Neural crest cell (in vitro differentiated cells): ENCODE measurements around the gene SUPT6H. TPM values are rescaled to one million over a fixed set of nuclear protein-coding genes. Genes with fewer than 3 reads are reported as not detected.

Experiments used
- DNase-seq: peaks from one replicate; pipeline ENCODE4 v3.0.0; 2021; ENCODE audit warnings: low read depth, mixed read lengths, low spot score
- H3K27ac Mint-ChIP-seq: one replicate; pipeline ENCODE4 v1.8.0; 2021; ENCODE audit warnings: mild to moderate bottlenecking, mixed read lengths; ENCODE audit not compliant: unreplicated experiment
- H3K27me3 Mint-ChIP-seq: 2 replicates; pipeline ENCODE4 v1.8.0; 2021; ENCODE audit warnings: low read depth, mild to moderate bottlenecking, mixed read lengths
- H3K36me3 Mint-ChIP-seq: 2 replicates; pipeline ENCODE4 v1.8.0; 2021; ENCODE audit warnings: low read depth, mild to moderate bottlenecking, mixed read lengths
- H3K4me1 Mint-ChIP-seq: 2 replicates; pipeline ENCODE4 v1.8.0; 2021; ENCODE audit warnings: mixed read lengths
- H3K4me3 Mint-ChIP-seq: one replicate; pipeline ENCODE4 v1.8.0; 2021; ENCODE audit warnings: mild to moderate bottlenecking, mixed read lengths
- H3K9me3 Mint-ChIP-seq: 2 replicates; pipeline ENCODE4 v1.8.0; 2021; ENCODE audit warnings: mixed read lengths
- CTCF ChIP-seq: fragments of 200-600 bp; sonication (generic); conservative IDR thresholded peaks from 2 replicates; pipeline ENCODE4 v1.5.0; 2021; ENCODE audit warnings: antibody characterized with exemption, mild to moderate bottlenecking
- long read RNA-seq: library from polyadenylated mRNA; unstranded; transcript quantifications from one replicate; pipeline ENCODE4 v2.0.0, GENCODE V29; 2020
- total RNA-seq: library from RNA; stranded (reverse); gene quantifications from 2 replicates; pipeline ENCODE4 v1.2.1, GENCODE V29; 2021

The SUPT6H gene
- 70.0 and 72.2 TPM in 2 replicates for total RNA-seq
- long read RNA-seq, partial matches to known transcripts = 8 of 10 reads
- long read RNA-seq, other reads (novel, unspliced or antisense) = 2 of 10 reads

DNA sequence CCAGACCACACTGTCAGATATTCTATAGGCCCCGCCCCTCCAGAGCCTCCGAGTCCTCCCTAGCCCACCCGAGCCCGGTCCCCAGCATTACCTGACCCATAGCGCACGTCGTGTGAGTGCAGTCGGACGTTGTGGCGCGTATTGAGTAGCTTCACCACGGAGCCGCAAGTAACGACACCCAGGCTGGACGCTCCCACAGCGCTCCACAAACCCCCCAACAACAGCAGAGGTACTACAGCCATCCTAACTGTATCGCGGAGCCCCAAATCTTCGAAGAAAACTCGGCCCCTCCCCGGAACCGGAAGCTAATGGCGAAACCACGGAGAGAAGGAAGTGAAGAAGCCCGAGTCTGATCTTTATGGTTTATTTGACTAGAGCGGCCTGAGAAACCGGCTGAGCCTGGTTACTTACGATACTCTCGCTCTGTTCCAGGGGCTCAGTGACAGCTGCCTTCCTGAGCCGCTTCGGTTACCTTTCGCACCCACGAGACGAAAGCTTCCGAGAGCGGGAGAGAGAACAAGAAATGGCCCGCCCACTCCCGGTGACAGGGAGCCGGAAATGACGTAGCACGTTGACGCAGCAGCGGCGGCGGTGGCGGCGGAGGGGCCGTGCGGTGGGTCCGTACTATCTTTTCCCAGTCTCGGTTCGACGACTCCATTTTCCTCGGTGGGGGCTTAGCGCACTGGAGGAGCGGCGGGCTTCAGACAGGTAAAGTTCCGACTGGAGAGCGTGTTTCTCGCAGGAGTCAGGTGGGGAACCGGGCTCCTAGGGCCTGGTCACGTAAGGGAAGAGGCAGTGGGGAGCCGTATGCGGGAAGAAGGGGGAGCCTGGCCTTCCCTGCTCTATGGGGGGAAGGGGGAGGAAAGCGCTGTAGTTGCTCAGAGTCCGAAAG is at the start of gene SUPT6H, which contains the start of gene SDF2:
SUPT6H (plus strand) TSS at position 571 of the 892 bp plus-strand sequence. CDS start 11,197 bp downstream, outside the sequence.
SDF2 (minus strand) TSS at position 272 of the 892 bp plus-strand sequence; CDS start at position 242, 30 bp downstream.
- H3K4me3 Mint-ChIP-seq = peak within 1 kb of the TSS; percentile 99
- H3K4me1 Mint-ChIP-seq = peaks cover 44% of the 10 kb centered on the region
- DNase-seq = peak; percentile 87
- H3K27ac Mint-ChIP-seq = peak within 1 kb of the TSS; percentile 99
- no peaks in the 10 kb centered on the region for H3K9me3 Mint-ChIP-seq
- peaks cover 30% of the 10 kb centered on the region for H3K36me3 Mint-ChIP-seq
- TF ChIP-seq CTCF = no peak
- no peaks in the 10 kb centered on the region for H3K27me3 Mint-ChIP-seq

DNA sequence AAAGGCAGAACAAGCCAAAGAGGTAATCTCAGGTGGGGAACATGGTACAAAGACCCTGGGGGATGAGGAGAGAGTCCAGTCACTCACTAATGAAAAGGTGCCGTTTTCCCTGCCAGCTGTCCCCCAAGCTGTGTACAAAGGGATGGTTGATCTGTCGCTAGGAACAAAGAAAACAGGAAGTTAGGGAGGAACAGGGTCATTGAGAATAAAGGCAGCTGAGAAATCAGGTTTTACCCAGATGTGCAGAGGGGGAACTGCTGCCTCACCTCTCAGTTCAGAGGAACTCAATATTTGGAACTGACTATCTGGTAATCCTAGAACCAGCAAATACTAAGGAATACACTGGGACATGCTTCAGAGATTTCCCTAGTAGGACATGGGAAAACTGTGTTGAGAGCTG is 49.5 kb upstream of the SUPT6H start:
- Mint-ChIP-seq H3K4me3 (no peak overlapping the region), H3K27me3 (no peaks in the 10 kb centered on the region), H3K27ac (no peak overlapping the region), H3K4me1 (peaks cover 5% of the 10 kb centered on the region), H3K9me3 (no peaks in the 10 kb centered on the region), H3K36me3 (peaks cover 18% of the 10 kb centered on the region)
- DNase-seq = no peak
- no peak for TF ChIP-seq CTCF

DNA sequence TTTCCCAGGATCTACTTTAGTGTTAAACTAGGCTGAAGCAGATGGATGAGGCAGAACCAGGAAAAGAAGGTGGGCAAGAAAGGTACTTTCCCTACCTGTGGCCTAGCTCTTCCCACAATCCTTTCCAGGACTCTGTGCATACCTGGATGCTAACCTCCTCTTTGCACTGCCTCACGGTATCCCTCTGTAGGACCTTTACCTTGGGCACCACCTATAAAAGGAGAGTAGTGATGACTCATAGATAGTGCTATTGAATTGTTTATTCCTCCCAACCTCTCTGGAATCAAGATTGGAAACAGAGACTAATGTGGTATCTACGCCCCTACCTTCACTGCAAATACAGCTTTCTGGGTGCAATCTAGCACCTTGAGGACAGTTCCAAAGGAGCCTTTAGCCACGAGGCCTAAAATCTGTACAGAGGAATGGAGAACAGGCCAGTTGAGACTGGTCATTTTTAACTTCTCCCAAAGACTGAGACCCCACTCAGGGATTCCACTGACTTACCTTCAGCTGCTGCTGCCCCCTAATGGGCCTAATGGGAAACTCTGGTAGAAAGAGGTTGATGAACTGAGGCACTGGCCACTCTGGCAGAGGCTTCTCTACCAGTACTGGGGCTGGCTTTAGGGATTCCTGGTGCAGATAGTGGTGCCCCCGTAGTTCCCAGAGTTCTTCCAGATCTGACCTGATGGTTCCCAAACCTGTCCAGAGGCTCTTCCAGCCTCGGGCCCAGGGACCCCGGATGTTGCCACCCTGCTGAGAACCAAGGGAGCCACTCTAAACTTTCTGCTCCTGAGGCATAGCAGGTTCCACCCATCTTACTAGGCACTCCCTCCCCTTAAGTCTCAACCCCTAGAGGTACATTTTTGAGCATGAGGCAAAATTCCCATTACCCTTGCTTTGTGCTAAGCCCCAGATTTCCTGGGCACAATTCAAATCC is 48.8 kb upstream of the SUPT6H start:
- TF ChIP-seq CTCF = peak; percentile 74
- Mint-ChIP-seq H3K4me1 (peaks cover 5% of the 10 kb centered on the region), H3K9me3 (no peaks in the 10 kb centered on the region), H3K27me3 (no peaks in the 10 kb centered on the region), H3K27ac (no peak overlapping the region), H3K36me3 (peaks cover 18% of the 10 kb centered on the region), H3K4me3 (peak overlapping the region; percentile 21)
- DNase-seq = peak; percentile 36

- H3K4me3 Mint-ChIP-seq = peak within 1 kb of the TSS; percentile 21
- H3K27me3 Mint-ChIP-seq = no peaks in the 10 kb centered on the region
- TF ChIP-seq CTCF = no peak
- DNase-seq = no peak
- peaks cover 5% of the 10 kb centered on the region for H3K4me1 Mint-ChIP-seq
- no peak within 1 kb of the TSS for H3K27ac Mint-ChIP-seq
- H3K36me3 Mint-ChIP-seq = peaks cover 22% of the 10 kb centered on the region
- H3K9me3 Mint-ChIP-seq = no peaks in the 10 kb centered on the region
These were observed 48.0 kb upstream of the SUPT6H start, which contains the start of gene RSKR for GRCh38 chr17:28613931-28614381. Gene RSKR (minus strand): TSS chr17:28614185. CDS start chr17:28614161, 24 bp downstream.
